Left ventricle myocardium inferior (tissue), 1 donor: ENCODE results near the gene ENTPD2. TPM values are rescaled to one million over a fixed set of nuclear protein-coding genes. Genes with fewer than 3 reads are reported as not detected.

ENCODE experiments used
- DNase-seq: peaks from one replicate; pipeline ENCODE4 v3.0.0-alpha.2; 2020
- H3K27ac ChIP-seq: fragments of 200-600 bp; replicated peaks from 2 replicates; pipeline ENCODE4 v1.8.0; 2021
- H3K27me3 ChIP-seq: fragments of 200-600 bp; 2 replicates; pipeline ENCODE4 v1.8.0; 2021; ENCODE audit warnings: low read depth
- H3K36me3 ChIP-seq: fragments of 200-600 bp; 2 replicates; pipeline ENCODE4 v1.8.0; 2021
- H3K4me1 ChIP-seq: fragments of 200-600 bp; 2 replicates; pipeline ENCODE4 v1.8.0; 2021
- H3K4me3 ChIP-seq: fragments of 200-600 bp; 2 replicates; pipeline ENCODE4 v1.8.0; 2021; ENCODE audit warnings: mild to moderate bottlenecking, moderate library complexity
- H3K9me3 ChIP-seq: fragments of 200-600 bp; replicated peaks from 2 replicates; pipeline ENCODE4 v1.8.0; 2021
- intact Hi-C: fragments of 100-400 bp; cut with micrococcal nuclease; formaldehyde crosslinking; loops from one replicate; pipeline ENCODE4 v1.11.0; 2022
- total RNA-seq: library from RNA; stranded (reverse); fragmentation: NEBNext Ultra II Directional; extraction: Animal tissue kit (Norgen Biotek cat#: 25700); gene quantifications from one replicate; pipeline ENCODE4 v1.2.1, GENCODE V29; 2021
- TF ChIP-seq, protein P1 (sequence below): fragments of 200-600 bp; IDR thresholded peaks from 2 replicates; pipeline ENCODE4 v1.8.0; 2021; ENCODE audit warnings: antibody characterized with exemption, mild to moderate bottlenecking, borderline replicate concordance
- donor health status: DM: no; HTN: yes; CAD: no; lungs with severe emphysema.

The ENTPD2 gene
- total RNA-seq, 1 donor from 2014 or later: 1.5 TPM

DNA sequence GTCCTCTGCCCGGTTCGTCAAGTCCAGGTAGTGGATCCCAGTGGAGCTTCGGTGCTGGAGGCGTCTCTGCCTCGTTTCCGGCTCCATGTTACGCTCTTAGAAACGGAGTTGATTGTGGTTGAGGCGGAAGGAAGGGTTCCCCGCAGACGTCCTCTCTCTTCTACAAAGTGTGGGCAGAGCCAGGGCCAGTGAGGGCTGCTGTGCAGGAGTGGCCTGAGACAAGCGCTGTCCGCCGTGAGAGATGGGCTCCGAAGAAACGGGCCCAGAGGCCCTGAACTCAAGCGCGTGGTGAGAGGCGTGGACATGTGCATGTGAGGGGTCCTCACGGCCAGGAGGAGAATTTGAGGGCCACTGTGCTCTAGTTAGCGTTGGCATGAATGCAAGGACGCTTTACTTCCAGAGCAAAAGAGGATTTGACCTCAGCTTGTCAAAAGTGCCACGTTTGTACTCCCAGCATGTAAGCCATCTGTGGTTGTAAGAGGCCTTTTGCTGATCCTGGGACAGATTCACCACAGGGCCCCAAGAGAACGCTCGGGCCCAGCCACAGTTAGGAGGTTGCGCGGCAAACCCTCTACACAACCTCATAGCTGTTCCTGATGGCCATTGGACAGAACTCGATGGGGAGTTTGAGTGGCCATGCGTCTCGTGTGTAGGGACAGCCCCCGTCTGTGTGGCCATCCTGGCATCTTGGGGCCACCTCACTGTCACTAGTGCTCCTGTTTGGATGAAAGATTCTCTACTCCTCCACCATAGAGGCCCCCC, 43.1 kb upstream of the ENTPD2 start:
- Histone ChIP-seq H3K9me3 (no peaks in the 10 kb centered on the region), H3K27ac (no peak overlapping the region), H3K27me3 (no peaks in the 10 kb centered on the region), H3K36me3 (peaks cover 85% of the 10 kb centered on the region), H3K4me3 (no peak overlapping the region), H3K4me1 (no peaks in the 10 kb centered on the region)
- DNase-seq: no peak
- TF ChIP-seq, protein P1, sequence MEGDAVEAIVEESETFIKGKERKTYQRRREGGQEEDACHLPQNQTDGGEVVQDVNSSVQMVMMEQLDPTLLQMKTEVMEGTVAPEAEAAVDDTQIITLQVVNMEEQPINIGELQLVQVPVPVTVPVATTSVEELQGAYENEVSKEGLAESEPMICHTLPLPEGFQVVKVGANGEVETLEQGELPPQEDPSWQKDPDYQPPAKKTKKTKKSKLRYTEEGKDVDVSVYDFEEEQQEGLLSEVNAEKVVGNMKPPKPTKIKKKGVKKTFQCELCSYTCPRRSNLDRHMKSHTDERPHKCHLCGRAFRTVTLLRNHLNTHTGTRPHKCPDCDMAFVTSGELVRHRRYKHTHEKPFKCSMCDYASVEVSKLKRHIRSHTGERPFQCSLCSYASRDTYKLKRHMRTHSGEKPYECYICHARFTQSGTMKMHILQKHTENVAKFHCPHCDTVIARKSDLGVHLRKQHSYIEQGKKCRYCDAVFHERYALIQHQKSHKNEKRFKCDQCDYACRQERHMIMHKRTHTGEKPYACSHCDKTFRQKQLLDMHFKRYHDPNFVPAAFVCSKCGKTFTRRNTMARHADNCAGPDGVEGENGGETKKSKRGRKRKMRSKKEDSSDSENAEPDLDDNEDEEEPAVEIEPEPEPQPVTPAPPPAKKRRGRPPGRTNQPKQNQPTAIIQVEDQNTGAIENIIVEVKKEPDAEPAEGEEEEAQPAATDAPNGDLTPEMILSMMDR: no peak
- intact Hi-C loops: no loop called here

DNA sequence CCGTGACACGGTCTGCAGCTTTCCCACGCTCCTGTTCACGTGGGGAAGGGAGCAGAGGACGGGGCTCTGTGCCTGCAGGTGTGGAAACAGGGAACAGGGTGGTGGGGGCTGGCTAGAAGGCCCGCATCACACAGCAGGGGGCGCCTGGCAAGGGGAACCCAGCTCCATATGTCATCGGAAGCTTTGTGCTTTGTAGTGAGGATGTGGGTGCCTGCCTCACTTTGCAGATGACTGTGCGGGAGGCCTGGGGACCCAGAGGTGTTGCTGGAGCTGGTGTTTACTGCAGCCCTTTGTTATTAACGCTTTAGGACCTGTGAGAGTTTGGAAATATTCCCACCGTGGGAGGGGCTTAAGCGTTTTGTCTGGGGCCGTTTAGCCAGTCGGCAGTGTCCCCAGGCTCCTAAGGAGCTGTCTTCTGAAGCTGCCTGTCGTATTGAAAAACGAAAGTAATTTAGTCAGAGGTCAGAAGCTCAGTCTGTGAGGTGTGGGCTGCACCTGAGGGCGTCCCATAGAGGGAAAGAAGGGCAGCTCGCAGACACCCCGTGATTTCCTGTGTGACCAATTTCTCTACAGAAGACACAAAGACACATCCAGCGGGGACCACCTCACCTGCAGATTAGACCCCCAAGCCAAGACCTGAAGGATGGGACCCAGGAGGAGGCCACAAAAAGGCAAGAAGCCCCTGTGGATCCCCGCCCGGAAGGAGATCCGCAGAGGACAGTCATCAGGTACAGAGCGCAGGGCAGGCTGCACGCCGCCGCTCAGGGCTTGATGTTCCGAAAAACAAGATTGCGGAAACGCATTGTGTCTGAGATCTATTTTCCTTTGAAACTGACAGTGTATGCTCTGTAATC, 42.0 kb upstream of the ENTPD2 start:
- DNase-seq: no peak
- intact Hi-C loops: no loop called here
- no peaks in the 10 kb centered on the region for H3K27me3 ChIP-seq
- H3K4me3 ChIP-seq: no peak overlapping the region
- peaks cover 83% of the 10 kb centered on the region for H3K36me3 ChIP-seq
- TF ChIP-seq, protein P1: no peak
- H3K9me3 ChIP-seq: no peaks in the 10 kb centered on the region
- H3K4me1 ChIP-seq: no peaks in the 10 kb centered on the region
- H3K27ac ChIP-seq: no peak overlapping the region

DNA sequence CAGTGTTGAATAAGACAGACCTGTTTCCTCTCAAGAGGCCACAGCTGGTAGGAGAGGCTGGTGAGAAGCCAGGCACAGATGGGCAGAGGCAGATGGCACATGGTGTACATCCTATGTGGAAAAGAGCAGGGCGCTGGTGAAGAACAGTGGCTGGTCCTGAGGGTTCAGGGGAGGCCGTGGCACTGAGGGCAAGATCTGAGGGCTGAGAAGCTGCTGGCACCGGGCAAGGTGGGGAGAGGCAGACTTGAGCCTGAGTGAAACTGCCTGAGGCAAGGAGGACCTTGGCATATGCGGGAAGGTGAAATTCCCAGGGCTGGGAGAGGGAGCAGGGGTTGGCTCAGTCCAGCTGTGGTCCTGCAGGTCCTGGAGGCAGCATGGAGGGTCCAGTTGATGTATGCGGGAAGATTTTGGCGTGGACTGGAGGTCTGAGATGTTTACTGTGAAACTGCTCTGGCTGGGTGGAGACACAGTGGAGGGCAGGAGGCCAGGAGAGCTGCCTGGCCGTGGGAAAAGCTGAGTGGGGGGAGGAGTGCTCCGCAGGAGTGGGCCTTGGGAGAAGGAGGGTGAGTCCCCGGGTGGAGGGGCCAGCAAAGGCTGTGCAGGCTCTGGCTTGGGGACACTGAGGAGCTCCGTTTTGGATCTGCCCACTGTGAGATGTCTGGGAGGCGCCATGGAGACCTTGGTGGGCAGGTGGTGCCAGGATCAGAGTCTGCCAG, 35.5 kb upstream of the ENTPD2 start:
- peaks cover 31% of the 10 kb centered on the region for H3K4me1 ChIP-seq
- H3K36me3 ChIP-seq: peaks cover 26% of the 10 kb centered on the region
- intact Hi-C loops: no loop called here

DNA sequence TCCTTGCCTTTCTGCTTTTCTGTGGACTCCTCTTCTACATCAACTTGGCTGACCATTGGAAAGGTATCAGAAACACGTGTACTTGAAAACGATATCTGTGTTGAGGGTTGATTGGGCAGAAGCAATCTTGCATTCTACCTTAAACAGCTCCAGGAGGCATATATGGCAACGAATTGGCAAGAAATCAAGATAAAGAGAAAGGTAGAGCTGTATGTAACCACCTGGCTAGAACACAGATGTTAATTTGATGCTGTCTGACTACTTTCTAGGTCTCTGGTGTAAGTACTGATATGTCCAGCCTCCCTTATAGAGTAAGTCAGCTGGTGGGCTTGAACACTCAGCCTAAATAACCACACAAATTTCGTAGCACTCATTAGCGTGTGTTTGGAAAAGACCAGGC, 34.3 kb upstream of the ENTPD2 start:
- Histone ChIP-seq H3K27me3 (no peaks in the 10 kb centered on the region), H3K4me3 (peak overlapping the region; percentile 89), H3K36me3 (peaks cover 24% of the 10 kb centered on the region), H3K9me3 (no peaks in the 10 kb centered on the region), H3K27ac (peak overlapping the region; percentile 99), H3K4me1 (peaks cover 31% of the 10 kb centered on the region)
- intact Hi-C loops: no loop called here
- DNase-seq: no peak
- TF ChIP-seq, protein P1: no peak

More for the DNA sequence above, 35.5 kb upstream of the ENTPD2 start:
- Histone ChIP-seq H3K27me3 (no peaks in the 10 kb centered on the region), H3K9me3 (no peaks in the 10 kb centered on the region), H3K4me3 (no peak overlapping the region), H3K27ac (no peak overlapping the region)
- DNase-seq: no peak
- TF ChIP-seq, protein P1: no peak

DNA sequence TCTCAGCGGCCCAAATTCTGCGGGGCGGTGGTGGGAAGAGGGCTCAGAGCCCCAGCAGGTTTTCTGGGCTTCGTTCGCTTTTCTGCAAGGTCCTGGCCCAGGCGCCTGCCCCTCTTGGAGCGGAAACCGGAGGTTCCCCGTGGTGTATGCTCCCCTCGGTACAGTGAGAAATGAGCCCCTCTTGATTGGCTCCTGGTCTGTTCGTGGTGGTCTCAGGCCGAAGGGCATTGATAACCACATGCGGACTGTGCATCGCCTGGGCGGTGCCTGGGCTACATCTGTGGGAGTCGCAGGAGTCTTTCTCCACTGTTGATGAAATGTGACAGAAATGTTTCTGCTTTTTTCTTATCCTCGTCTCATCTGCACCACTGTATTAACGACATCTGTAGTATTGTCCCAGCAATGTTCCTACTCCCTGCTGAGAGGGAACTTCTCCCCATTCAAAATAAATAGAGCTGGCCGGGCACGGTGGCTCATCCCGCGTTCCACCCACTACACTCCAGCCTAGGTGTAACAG, 33.6 kb upstream of the ENTPD2 start:
- no peaks in the 10 kb centered on the region for H3K9me3 ChIP-seq
- peaks cover 24% of the 10 kb centered on the region for H3K36me3 ChIP-seq
- H3K4me3 ChIP-seq: peak overlapping the region; percentile 89
- H3K27ac ChIP-seq: peak overlapping the region; percentile 99
- intact Hi-C loops: no loop called here
- DNase-seq: no peak
- H3K4me1 ChIP-seq: peaks cover 31% of the 10 kb centered on the region
- H3K27me3 ChIP-seq: no peaks in the 10 kb centered on the region
- TF ChIP-seq, protein P1: no peak
